HG03196 (cell line): ENCODE data around the gene RAB6B.

Source experiments
- ATAC-seq: cut with Tn5 transposase; IDR thresholded peaks from one replicate; pipeline ENCODE4 v1.9.1; 2021; ENCODE audit not compliant: unreplicated experiment

RAB6B gene

GRCh38 chr3:133931084-133931483 is 35.4 kb upstream of the RAB6B start:
- ATAC-seq = no peak

GRCh38 chr3:133930341-133930933 is 34.8 kb upstream of the RAB6B start:
- ATAC-seq = no peak

- no peak for ATAC-seq
Observed at GRCh38 chr3:133928903-133929607, 33.4 kb upstream of the RAB6B start.

GRCh38 chr3:133928136-133928893 is 32.6 kb upstream of the RAB6B start:
- ATAC-seq = no peak

- peak; percentile 64 for ATAC-seq
Observed at GRCh38 chr3:133927540-133928066, 31.9 kb upstream of the RAB6B start.

- ATAC-seq = no peak
Observed at GRCh38 chr3:133926736-133927539, 31.3 kb upstream of the RAB6B start.

DNA sequence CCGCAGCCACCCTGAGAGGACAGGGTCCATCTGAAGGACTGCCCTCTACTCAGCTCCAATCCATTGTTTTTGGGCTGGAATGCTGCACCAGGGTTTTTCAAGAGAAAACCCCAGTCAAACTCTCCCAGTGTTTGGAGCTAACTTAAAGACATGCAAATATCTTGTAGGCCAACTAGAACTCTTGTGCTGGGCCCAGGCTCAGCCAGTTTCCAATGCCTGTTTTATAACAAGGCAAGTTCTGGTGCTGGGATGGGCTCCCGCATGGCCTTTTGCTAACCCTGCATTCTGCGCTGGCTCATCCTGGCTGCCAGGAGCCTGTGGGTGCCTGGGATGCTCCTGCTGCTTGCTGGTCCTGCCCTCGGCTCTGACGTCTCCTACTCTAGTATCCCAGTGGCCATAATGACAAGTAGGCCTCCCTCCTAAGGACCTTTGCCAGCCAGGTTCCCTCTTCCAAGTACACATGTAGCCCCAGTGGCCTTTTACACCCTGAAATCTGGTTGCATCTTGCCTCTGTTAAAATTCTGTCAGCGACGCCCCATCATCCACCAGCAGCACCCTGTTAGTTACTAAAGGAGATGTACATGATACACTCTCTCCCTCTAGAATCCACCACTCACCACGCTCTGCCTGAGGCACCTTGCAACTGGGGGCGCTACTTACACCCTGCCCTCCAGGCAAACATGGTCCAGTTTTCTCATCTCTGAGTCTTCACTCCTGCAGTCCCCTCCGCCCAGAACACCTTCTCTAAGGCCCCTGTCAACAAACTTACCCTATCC is 30.5 kb upstream of the RAB6B start:
- ATAC-seq = no peak

DNA sequence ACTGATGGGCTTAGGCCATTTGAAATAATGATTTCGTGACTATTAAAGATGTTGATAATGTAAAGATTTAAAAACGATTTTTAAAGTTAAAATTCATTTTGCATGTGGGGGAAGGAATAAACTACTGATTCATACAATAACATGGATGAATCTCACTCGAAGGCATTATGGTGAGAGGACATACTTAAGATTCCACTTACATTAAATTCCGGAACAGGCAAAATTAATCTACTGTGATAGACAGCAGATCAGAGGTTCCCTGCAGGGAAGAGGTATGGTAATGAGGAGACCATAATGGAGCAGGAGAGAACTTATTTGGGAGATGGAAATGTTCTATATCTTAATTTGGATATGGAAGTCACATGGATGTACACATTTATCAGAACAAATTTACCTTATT is 28.4 kb upstream of the RAB6B start:
- ATAC-seq = no peak

- ATAC-seq = no peak
Observed at GRCh38 chr3:133921592-133921991, 25.9 kb upstream of the RAB6B start.

GRCh38 chr3:133917144-133917543 is 21.5 kb upstream of the RAB6B start:
- ATAC-seq = no peak

DNA sequence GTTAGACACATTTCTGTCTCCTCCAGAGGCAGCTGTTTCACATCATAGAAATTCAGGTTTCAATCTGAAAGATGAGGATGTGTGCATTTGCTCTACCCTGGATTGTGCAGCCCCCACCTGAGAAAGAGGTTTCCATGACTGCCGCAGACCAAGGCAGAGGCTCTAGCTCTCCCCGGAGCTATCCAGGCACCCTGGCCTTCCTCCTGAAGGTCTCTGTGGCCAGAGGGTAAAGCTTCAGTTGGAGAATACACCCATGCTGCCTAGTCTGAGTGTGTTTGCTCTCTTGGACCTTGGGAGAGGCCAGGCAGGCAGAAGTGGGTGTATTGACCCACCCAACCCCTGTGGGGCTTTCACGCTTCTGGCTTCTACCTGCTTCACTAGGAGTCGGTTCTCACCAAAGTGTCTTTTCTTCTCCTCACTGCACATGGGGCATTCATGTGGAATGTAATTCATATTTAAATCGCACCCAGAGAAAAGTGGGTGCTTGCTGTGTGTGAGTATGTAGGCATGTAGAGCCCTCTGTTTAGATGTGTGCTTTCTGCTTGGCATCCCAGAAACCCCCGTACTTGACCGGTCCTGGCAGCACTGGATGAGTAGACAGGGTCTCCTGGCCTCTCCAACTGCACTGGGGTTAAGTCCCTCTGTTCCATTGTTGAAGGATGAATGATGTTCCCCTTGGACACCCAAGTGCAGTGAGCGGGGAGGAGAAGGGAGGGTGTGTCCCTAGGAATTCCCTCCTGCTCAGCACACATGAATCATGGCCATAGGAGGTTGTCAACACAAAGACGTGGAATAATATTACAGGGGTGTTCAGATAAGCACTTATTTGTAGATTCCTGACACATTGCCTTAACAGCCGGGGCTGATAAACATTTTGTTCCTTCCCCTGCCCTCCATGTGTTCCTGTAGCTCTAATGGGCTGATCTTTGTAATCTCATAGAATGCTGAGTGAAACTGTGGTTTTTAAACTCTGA is 20.3 kb upstream of the RAB6B start:
- ATAC-seq = no peak

GRCh38 chr3:133914839-133915600 is 19.3 kb upstream of the RAB6B start:
- no peak for ATAC-seq

DNA sequence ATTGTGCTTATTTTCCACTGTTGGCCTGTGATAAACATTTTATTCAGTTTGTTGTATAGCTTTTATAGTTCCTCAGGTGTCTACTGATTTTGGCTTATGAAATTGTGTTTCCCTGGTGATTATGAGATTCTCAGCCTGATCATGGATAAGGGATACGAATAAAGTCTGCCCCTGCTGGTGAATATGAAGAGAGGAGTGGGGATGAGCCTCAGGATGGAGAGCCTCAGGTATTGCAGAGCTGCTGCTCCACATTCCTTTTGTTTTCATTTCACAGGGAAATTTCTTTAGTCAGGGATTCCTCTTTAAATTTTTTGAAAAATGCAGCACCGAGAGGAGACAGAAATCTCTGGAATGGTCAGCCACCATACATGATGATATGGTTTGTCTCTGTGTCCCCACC is 14.7 kb upstream of the RAB6B start:
- ATAC-seq = no peak

DNA sequence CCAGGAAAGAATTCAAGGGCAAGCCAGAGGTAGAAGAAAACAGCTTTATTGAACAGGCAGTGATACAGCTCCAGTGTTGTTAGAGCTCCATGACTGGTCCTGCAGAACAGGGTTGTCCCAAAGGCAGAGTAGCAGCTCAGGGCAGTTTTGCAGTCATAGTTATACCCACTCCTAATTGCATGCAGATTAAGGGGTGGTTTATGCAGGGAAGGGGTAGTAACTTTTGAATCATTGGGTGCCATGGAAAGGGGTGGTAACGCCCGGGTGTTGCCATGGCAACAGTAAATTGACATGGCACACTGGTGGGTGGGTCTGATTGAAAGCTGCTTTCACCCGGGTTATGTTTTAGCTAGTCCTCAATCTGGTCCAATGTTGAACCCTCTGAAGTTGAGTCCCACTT is 9.7 kb upstream of the RAB6B start:
- ATAC-seq = no peak

GRCh38 chr3:133901847-133902246 is 6.2 kb upstream of the RAB6B start:
- no peak for ATAC-seq

DNA sequence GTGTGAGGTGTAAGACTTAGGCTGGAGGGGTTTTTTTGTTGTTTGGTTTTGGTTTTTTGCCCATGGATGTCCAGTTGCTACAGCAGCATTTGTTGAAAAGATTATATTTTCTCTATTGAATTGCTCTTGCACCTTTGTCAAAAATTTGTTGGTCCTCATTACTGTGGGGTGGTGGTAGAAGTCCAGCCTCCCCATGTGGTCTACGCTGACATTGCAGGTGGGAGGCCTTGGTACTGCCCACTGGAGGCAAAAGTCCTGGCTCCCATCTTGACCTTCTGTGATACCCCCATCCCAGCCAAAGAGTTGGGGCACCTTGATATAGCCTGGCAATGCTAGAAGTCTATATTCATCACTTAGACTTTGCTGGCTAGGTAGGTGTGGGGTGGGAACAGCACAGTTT is 5.4 kb upstream of the RAB6B start:
- ATAC-seq = no peak

DNA sequence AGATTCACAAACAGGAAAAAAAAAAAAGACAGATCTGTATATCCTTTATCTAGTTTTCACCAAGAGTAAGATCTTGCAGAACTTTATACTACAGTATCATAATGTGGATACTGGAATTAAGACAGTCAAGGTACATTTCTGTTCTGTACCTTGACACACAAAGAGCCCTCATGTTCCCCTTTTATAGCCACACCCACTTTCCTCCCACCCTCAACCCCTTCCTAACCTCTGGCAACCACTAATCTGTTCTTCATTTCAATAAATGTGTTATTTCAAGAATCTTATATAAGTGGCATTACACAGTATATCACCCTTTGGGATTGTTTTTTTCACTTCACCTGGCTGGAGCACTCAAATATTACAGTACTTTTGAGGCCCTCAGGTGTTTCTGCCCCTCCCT is 3.6 kb upstream of the RAB6B start:
- ATAC-seq = no peak

DNA sequence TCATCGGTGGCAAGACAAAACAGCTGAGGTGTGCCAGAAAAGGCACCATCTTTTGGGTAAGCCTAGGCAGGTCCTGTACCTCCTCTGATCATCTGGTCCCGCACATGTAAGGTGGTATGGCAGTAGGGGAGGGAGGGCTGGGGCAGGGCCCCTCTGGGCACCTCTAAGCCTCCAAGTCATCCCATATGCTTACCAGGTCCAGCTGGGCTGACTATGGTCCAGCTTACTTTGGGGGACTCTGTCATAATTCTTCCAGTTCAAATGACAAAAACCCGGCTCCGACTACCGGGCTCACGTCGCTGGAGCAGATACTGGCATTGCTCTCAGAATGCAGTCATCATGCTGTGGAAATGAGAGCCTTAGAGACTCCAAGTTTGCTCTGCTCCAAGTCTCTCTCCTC is 1.9 kb upstream of the RAB6B start:
- ATAC-seq = no peak
